ENCODE results near the gene RCOR1. TPM values are rescaled to one million over a fixed set of nuclear protein-coding genes. Genes with fewer than 3 reads are reported as not detected.

Gene RCOR1
- total RNA-seq, 1 donor from 2014 or later, result 43.6 TPM

DNA sequence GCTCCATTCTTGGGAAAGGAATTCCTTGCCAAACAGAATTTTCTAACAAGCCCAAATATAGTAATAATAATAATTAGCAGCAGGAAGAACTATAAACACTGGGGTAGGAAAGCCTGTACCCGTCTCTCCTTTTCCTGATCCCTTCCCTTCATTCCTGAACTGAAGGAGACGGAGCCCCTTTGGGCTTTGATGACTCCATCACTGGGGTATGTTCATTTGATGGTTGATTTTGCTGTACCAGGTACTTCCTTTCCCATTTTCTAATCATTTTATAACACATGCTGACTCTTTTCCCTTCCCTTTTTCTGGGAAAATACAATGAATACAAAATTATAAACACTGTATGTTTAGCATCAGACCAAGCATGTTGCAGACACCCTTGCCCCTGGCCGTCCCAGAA, 3.6 kb upstream of the RCOR1 start:
- Histone ChIP-seq H3K27me3 (no peaks in the 10 kb centered on the region), H3K9me3 (no peaks in the 10 kb centered on the region)

DNA sequence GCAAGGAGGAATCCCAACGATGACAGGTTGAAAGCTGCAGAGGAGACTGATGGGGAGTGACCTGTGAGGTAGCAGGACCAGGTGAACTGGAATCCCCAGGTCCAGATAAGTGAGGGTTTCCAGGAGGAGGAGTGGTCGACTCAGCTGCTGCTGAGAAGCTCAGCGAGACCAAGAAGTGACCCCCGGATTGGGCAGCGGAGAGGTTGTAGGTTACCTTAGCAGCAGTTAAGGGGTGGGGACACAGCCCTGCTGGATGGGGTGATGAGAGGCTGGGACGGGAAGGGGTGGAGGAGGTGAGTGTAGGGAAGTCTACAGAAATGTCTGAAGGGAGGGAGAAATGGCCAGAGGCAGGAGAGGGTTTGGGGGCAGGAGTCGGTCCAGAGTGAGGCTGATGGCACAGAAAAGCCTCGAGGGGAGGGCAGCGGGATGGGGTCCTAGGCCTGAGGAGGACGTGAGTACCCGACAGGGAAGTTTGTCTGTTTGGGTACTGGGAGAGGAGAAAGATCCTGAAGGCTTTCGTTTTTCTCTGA, 2.6 kb upstream of the RCOR1 start:
- Histone ChIP-seq H3K36me3 (no peaks in the 10 kb centered on the region), H3K27ac (no peak overlapping the region), H3K9me3 (no peaks in the 10 kb centered on the region), H3K4me1 (peaks cover 14% of the 10 kb centered on the region), H3K4me3 (no peak overlapping the region), H3K27me3 (no peaks in the 10 kb centered on the region)
- TF ChIP-seq, protein P1, sequence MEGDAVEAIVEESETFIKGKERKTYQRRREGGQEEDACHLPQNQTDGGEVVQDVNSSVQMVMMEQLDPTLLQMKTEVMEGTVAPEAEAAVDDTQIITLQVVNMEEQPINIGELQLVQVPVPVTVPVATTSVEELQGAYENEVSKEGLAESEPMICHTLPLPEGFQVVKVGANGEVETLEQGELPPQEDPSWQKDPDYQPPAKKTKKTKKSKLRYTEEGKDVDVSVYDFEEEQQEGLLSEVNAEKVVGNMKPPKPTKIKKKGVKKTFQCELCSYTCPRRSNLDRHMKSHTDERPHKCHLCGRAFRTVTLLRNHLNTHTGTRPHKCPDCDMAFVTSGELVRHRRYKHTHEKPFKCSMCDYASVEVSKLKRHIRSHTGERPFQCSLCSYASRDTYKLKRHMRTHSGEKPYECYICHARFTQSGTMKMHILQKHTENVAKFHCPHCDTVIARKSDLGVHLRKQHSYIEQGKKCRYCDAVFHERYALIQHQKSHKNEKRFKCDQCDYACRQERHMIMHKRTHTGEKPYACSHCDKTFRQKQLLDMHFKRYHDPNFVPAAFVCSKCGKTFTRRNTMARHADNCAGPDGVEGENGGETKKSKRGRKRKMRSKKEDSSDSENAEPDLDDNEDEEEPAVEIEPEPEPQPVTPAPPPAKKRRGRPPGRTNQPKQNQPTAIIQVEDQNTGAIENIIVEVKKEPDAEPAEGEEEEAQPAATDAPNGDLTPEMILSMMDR (IDR thresholded peaks at IDR 0.05), result no peak
- ATAC-seq (no peak), DNase-seq (no peak)
- intact Hi-C loops (cut with DNase I), result no loop called here

More for the DNA sequence above, 3.6 kb upstream of the RCOR1 start:
- TF ChIP-seq, protein P1 (IDR thresholded peaks at IDR 0.05), result no peak
- H3K27ac ChIP-seq, result no peak overlapping the region
- ATAC-seq, result no peak
- intact Hi-C loops (cut with DNase I), result no loop called here
- no peak for DNase-seq
- no peaks in the 10 kb centered on the region for H3K36me3 ChIP-seq
- no peak overlapping the region for H3K4me3 ChIP-seq
- peaks cover 9% of the 10 kb centered on the region for H3K4me1 ChIP-seq

- intact Hi-C loops (cut with DNase I), result no loop called here
- H3K9me3 ChIP-seq, result no peaks in the 10 kb centered on the region
- H3K36me3 ChIP-seq, result no peaks in the 10 kb centered on the region
- peaks cover 14% of the 10 kb centered on the region for H3K4me1 ChIP-seq
- no peaks in the 10 kb centered on the region for H3K27me3 ChIP-seq
- TF ChIP-seq, protein P1 (IDR thresholded peaks at IDR 0.05), result peak; percentile 38
- no peak for DNase-seq
- no peak for ATAC-seq
- peak overlapping the region; percentile 95 for H3K4me3 ChIP-seq
- peak overlapping the region; percentile 96 for H3K27ac ChIP-seq
Measured at GRCh38 chr14:102590667-102591099, 1.8 kb upstream of the RCOR1 start.

- Histone ChIP-seq H3K9me3 (no peaks in the 10 kb centered on the region), H3K4me1 (peaks cover 14% of the 10 kb centered on the region), H3K27ac (peak overlapping the region; percentile 96), H3K36me3 (no peaks in the 10 kb centered on the region), H3K27me3 (no peaks in the 10 kb centered on the region), H3K4me3 (peak overlapping the region; percentile 95)
- DNase-seq (peak; percentile 76), ATAC-seq (no peak)
- intact Hi-C loops (cut with DNase I), result no loop called here
- TF ChIP-seq, protein P1 (IDR thresholded peaks at IDR 0.05), result no peak
Measured at GRCh38 chr14:102591372-102591943, 991 bp upstream of the RCOR1 start.

DNA sequence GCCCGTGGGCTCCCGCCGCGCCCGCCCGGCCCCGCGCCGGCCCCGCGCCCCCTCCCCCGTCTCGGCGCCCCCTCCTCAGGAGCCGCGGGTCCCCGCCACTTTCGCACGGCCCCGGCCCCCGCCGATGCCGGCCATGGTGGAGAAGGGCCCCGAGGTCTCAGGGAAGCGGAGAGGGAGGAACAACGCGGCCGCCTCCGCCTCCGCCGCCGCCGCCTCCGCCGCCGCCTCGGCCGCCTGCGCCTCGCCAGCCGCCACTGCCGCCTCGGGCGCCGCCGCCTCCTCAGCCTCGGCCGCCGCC, 263 bp downstream of the RCOR1 start:
- H3K36me3 ChIP-seq, result no peaks in the 10 kb centered on the region
- peak overlapping the region; percentile 96 for H3K27ac ChIP-seq
- no peak for ATAC-seq
- peaks cover 14% of the 10 kb centered on the region for H3K4me1 ChIP-seq
- peak overlapping the region; percentile 95 for H3K4me3 ChIP-seq
- DNase-seq, result no peak
- no peaks in the 10 kb centered on the region for H3K9me3 ChIP-seq
- TF ChIP-seq, protein P1 (IDR thresholded peaks at IDR 0.05), result no peak
- no peaks in the 10 kb centered on the region for H3K27me3 ChIP-seq
- intact Hi-C loops (cut with DNase I), result no loop called here

Measured in upper lobe of right lung (tissue), 1 donor.